Skeletal muscle tissue (tissue), 4 donors: ENCODE measurements around the gene TMOD4. TPM values are rescaled to one million over a fixed set of nuclear protein-coding genes. Genes with fewer than 3 reads are reported as not detected.
A peak's percentile ranks its signal among the peaks of the same experiment; 100 is the strongest.

ENCODE experiments used
- H3K27ac ChIP-seq: one replicate; pipeline ENCODE4 v1.7.0; 2013; ENCODE audit warnings: mild to moderate bottlenecking, low read depth, low read length, inconsistent platforms
- H3K27me3 ChIP-seq, 3 donors: one replicate each; pipeline ENCODE4 v1.7.0; 2013; ENCODE audit warnings: low read length in 3 of 3; ENCODE audit not compliant: control insufficient read depth in 3 of 3, insufficient read depth in 3 of 3
- H3K36me3 ChIP-seq, 3 donors: one replicate each; pipeline ENCODE4 v1.7.0; 2013; ENCODE audit warnings: low read length in 3 of 3; ENCODE audit not compliant: control insufficient read depth in 3 of 3, insufficient read depth in 3 of 3
- H3K4me1 ChIP-seq, 3 donors: one replicate each; pipeline ENCODE4 v1.7.0; 2013; ENCODE audit warnings: low read length in 3 of 3, mild to moderate bottlenecking in 3 of 3; ENCODE audit not compliant: control insufficient read depth in 3 of 3, insufficient read depth in 3 of 3
- H3K4me3 ChIP-seq, 3 donors: one replicate each; pipeline ENCODE4 v1.7.0; 2013; ENCODE audit warnings: low read length in 3 of 3
- H3K9ac ChIP-seq, 3 donors: one replicate each; pipeline ENCODE4 v1.7.0; 2013; ENCODE audit warnings: low read length in 3 of 3, mild to moderate bottlenecking in 3 of 3, moderate library complexity in 2 of 3, low read depth in 1 of 3
- H3K9me3 ChIP-seq, 3 donors: one replicate each; pipeline ENCODE4 v1.7.0; 2013; ENCODE audit warnings: low read length in 3 of 3; ENCODE audit not compliant: control insufficient read depth in 3 of 3
- total RNA-seq: library from RNA; depleted of rRNA; stranded (reverse); fragments of >200 nt; gene quantifications from one replicate; pipeline ENCODE4 v1.2.3, GENCODE V29; 2014
- donor health status: Osteomylitis.

TMOD4 gene
- total RNA-seq, 1 donor from 2014 or later, result 50.6 TPM

DNA sequence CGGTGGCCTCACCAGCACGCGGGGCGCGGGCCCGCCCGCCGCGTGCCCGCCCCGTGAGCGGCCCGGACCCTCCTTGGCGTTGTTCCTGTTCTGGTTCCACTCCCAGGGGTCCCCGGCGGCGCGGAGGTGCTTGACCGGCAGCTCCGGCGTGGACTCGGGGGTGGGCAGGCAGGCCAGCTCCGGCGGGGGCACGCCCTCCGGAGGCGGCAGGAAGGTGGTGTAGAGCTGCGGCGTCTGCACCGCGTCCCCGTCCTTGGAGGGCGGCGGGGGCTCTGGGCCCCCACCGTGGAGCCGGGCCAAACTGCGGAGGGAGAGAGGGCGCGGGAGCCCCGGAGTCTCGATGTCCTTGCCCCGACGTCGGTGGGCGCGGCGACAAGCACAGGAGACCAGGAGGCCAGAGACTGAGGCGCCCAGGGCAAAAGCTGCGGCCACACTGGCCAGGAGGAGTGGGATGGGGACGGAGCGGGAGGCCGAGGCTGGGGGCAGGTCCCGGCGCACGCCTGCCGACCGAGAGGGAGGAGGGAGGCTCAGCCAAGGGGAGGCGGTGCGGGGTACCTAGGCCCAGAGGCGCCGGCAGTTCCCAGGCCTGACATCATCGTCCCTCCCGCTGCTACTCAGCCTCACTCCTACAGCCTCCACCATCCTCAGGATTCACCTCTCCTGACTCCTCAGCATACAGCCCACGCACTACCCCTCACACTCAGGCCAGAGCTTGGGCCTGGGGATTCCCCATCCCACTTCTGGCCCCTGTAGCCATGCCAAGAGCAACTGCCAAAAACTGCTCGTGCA, 42.6 kb downstream of the TMOD4 start:
- Histone ChIP-seq H3K27me3 (no peaks in the 10 kb centered on the region), H3K27ac (no peak overlapping the region), H3K4me1 (peaks cover 39 to 52% (median 45%) of the 10 kb centered on the region in 3 donors), H3K36me3 (peaks cover 48 to 56% (median 50%) of the 10 kb centered on the region in 3 donors), H3K9me3 (no peaks in the 10 kb centered on the region), H3K9ac (peak overlapping the region in 1 of 3 donors; percentile 25), H3K4me3 (no peak overlapping the region)

DNA sequence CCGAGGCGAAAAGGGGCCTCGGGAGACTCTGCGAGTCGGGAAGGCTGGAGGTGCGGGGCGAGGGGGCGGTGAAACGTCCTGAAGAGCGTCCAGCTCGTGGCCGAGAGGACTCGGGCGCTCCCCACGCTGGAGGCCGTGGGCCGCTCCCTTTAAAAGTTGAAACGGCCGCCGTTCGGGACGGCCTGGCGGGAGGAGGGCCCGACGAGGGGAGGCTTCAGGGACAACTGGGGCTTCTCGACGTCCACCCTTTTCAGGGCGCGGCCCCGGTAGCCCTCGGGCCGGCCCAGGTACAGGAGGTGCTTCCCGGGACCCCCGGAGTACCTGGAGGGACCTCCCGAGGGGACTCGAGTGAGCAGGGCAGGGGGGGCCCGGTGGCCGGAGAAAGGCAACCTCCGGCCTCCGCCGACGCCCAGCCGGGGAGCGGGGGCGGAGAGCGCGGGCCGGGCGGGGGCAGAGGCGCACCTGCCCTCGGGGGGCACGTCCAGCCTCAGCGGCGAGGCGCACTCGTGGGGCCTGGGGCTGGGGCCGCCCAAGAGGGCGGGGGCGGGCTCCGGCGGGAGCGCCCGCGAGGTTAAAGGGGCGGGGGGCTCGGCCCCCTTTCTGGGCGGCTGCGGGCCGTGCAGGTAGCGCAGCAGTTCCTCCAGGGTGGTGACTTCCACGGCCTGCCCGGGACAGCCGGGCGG, 43.3 kb downstream of the TMOD4 start:
- H3K36me3 ChIP-seq, result peaks cover 41 to 49% (median 43%) of the 10 kb centered on the region in 3 donors
- H3K27me3 ChIP-seq, result no peaks in the 10 kb centered on the region
- no peak overlapping the region for H3K4me3 ChIP-seq
- H3K27ac ChIP-seq, result peak overlapping the region; percentile 44
- H3K9me3 ChIP-seq, result no peaks in the 10 kb centered on the region
- peaks cover 39 to 45% (median 41%) of the 10 kb centered on the region in 3 donors for H3K4me1 ChIP-seq
- peak overlapping the region in 1 of 3 donors; percentile 73 for H3K9ac ChIP-seq

DNA sequence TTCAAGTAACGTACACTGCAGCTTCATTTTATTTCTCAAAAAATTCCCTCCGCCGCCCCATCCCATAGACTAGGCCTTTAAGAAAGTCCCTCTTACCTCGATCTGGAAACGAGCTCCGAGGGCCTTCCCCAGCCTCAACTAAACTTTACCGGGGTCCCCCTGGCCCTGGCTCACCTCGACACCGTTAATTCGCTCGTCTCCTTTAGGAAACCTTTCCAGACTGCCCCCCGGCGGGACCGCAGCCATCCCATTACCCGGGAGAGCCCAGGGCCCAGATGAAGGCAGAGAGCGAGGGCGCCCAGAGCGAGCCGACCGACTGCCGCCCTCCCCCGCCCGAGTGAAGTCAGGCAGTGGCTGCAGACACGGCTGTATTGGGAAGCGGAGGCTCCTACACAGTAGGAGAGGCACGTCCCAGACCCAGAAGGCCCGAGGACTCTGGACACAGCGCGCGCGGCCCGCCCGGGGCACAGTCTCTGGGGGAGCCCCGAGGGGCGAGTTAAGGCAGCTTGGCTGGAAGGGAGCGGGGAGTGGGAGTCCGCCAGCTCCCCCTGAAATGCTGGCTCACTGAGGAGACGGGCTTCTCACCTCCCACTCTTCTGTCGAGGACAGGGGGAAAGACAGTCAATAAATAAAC, 44.0 kb downstream of the TMOD4 start:
- Histone ChIP-seq H3K4me1 (peaks cover 37 to 43% (median 37%) of the 10 kb centered on the region in 3 donors), H3K9ac (peak overlapping the region in 2 of 3 donors; percentile 50 to 73), H3K27ac (peak overlapping the region; percentile 44), H3K27me3 (no peaks in the 10 kb centered on the region), H3K36me3 (peaks cover 34 to 44% (median 39%) of the 10 kb centered on the region in 3 donors), H3K9me3 (no peaks in the 10 kb centered on the region), H3K4me3 (peak overlapping the region; percentile 54 to 63 (median 55))

DNA sequence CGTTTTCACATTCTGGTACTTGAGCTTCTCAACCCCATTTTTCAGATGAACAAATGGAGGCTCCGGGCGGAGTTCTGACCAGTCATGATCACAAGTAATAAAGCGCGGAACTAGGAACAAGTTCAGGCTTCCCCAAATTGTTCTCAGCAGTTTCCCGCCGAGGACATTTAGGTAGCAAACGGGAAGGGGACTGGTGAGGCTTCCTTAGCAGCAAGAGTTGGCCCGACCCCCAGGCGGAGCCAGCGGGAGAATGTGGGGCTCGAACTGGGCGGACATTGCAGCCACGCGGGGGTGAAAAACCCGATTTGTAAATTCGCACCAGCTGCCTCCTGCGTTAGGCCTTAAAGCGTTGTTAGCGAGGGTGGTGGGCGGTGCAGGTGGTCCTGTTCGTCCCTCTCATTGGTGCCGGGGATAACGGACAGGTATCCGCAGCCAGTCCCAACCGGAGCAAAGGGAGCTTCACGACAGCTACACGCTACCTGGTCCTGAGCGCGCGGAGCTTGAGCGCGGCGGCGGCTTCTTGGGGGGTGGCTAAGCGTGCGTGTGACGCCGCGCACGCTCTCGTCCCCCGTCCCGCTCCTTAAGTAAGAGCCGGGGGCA, 44.7 kb downstream of the TMOD4 start:
- Histone ChIP-seq H3K4me1 (peaks cover 29 to 36% (median 30%) of the 10 kb centered on the region in 3 donors), H3K9ac (peak overlapping the region in 2 of 3 donors; percentile 51 to 73), H3K9me3 (no peaks in the 10 kb centered on the region), H3K36me3 (peaks cover 27 to 37% (median 31%) of the 10 kb centered on the region in 3 donors), H3K27me3 (no peaks in the 10 kb centered on the region), H3K27ac (peak overlapping the region; percentile 44), H3K4me3 (peak overlapping the region; percentile 54 to 63 (median 55))

DNA sequence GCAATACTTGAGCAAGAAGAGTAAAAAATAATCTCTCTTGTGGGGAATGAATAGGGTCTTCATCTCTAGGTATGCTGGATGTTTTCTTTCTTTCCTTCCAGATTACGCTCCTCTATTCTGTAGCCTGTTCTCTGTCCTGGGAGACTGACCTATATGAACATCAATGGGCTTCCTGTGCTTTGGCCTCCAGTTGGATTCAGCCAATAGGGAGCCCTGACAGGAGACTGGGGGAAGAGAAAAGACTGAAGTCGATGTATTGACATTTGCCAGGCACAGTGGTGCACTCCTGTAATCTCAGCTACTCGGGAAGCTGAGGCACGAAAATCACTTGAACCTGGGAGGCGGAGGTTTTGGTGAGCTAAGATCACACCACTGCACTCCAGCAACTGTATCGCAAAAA, 47.0 kb downstream of the TMOD4 start:
- H3K9ac ChIP-seq, result no peak overlapping the region

DNA sequence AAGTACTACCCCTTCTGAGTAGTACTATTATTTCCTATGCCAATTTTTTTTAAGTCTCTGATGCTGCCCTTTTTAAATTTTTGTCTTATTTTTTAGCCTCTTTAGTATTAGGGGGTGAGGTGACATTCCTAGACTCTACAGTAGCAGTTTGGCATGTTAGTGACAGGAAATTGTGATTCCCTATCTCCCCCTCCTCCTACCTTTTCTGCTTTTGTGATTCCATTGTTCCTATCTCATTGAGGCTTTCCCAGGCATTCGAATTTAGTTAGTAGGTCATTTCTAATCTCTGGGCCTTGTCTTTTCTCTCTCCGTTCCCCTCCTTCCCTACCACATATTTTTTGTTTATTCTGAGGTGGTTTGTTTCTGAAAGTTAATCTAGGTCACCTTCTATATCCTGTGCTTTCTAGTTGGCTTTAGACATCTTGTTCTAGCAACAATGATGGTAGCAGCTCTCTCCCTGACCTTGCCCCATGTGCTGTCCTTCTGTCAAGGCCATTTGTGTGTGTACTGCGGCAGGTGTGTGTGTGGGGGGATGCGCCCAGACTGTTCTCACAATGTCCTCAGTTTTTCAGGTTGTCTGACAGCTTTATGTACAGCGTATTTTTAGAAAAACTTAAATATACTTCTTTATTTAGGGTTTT, 50.9 kb downstream of the TMOD4 start:
- Histone ChIP-seq H3K9ac (no peak overlapping the region), H3K4me1 (no peaks in the 10 kb centered on the region), H3K36me3 (peaks cover 2 to 4% (median 4%) of the 10 kb centered on the region in 3 donors), H3K4me3 (no peak overlapping the region), H3K27me3 (no peaks in the 10 kb centered on the region), H3K9me3 (no peaks in the 10 kb centered on the region), H3K27ac (no peak overlapping the region)

More for the DNA sequence above, 47.0 kb downstream of the TMOD4 start:
- peaks cover 5 to 14% (median 9%) of the 10 kb centered on the region in 3 donors for H3K36me3 ChIP-seq
- no peak overlapping the region for H3K4me3 ChIP-seq
- no peak overlapping the region for H3K27ac ChIP-seq
- H3K9me3 ChIP-seq, result no peaks in the 10 kb centered on the region
- peaks cover 8 to 15% (median 14%) of the 10 kb centered on the region in 3 donors for H3K4me1 ChIP-seq
- no peaks in the 10 kb centered on the region for H3K27me3 ChIP-seq

Other genes with a start within 250 kb of the TMOD4 start
- gene SETDB1, start 249.6 kb downstream of the TMOD4 start, total RNA-seq, result 47.5 TPM
- 44.4 TPM for gene CERS2, start 201.1 kb downstream of the TMOD4 start, total RNA-seq
- gene ANXA9, start 193.7 kb downstream of the TMOD4 start, total RNA-seq, result not detected
- gene MINDY1, start 169.1 kb downstream of the TMOD4 start, total RNA-seq, result 16.2 TPM
- gene PRUNE1, start 167.5 kb downstream of the TMOD4 start, total RNA-seq, result 9.9 TPM
- gene BNIPL, start 139.4 kb downstream of the TMOD4 start, total RNA-seq, result 0.52 TPM
- gene C1orf56, start 128.2 kb downstream of the TMOD4 start, total RNA-seq, result 1.6 TPM
- 27.1 TPM for gene CDC42SE1, start 116.4 kb downstream of the TMOD4 start, total RNA-seq
- 2.1 TPM for gene MLLT11, start 115.6 kb downstream of the TMOD4 start, total RNA-seq
- gene GABPB2, start 105.2 kb downstream of the TMOD4 start, total RNA-seq, result 7.8 TPM
- 15.7 TPM for gene SEMA6C, start 29.4 kb downstream of the TMOD4 start, total RNA-seq
- gene TNFAIP8L2, start 19.3 kb downstream of the TMOD4 start, total RNA-seq, result 4.2 TPM
- gene LYSMD1, start 10.1 kb downstream of the TMOD4 start, total RNA-seq, result 9.9 TPM
- gene SCNM1, start 9.8 kb downstream of the TMOD4 start, total RNA-seq, result 24.5 TPM
- gene VPS72, start 14.2 kb upstream of the TMOD4 start, total RNA-seq, result 35.0 TPM
- 51.7 TPM for gene PIP5K1A, start 22.6 kb upstream of the TMOD4 start, total RNA-seq
- gene PSMD4, start 78.8 kb upstream of the TMOD4 start, total RNA-seq, result 145 TPM
- gene ZNF687, start 106.3 kb upstream of the TMOD4 start, total RNA-seq, result 5.7 TPM
- 30.3 TPM for gene PI4KB, start 151.4 kb upstream of the TMOD4 start, total RNA-seq
- gene RFX5, start 171.3 kb upstream of the TMOD4 start, total RNA-seq, result 24.0 TPM
- gene SELENBP1, start 196.7 kb upstream of the TMOD4 start, total RNA-seq, result 74.6 TPM
- gene PSMB4, start 223.6 kb upstream of the TMOD4 start, total RNA-seq, result 308 TPM